ENCODE data around the gene GALNTL6. TPM values are rescaled to one million over a fixed set of nuclear protein-coding genes. Genes with fewer than 3 reads are reported as not detected.

Gene GALNTL6
- polyA plus RNA-seq, 1 donor from 2014 or later, result 14.9 TPM

GRCh38 chr4:172348426-172348825 is 535.2 kb downstream of the GALNTL6 start:
- Histone ChIP-seq H3K9ac (ENCODE audit: low read length) (no peak overlapping the region), H3K9me2 (ENCODE audit: insufficient read depth, low read length) (no peaks in the 10 kb centered on the region), H3K27ac (ENCODE audit: low read length) (no peak overlapping the region), H4K20me1 (ENCODE audit: insufficient read depth) (no peaks in the 10 kb centered on the region), H2AFZ (ENCODE audit: low read depth, low read length) (no peak overlapping the region), H3F3A (ENCODE audit: insufficient read depth, low read length, poor library complexity, severe bottlenecking) (no peaks in the 10 kb centered on the region), H3K27me3 (ENCODE audit: insufficient read depth, low read depth, low read length) (peaks cover 3% of the 10 kb centered on the region), H3K9me3 (ENCODE audit: low read length) (no peaks in the 10 kb centered on the region), H3K36me3 (ENCODE audit: insufficient read depth, low read length) (no peaks in the 10 kb centered on the region), H3K4me2 (ENCODE audit: low read length) (no peak overlapping the region), H3K79me2 (replicated peaks; ENCODE audit: insufficient read depth, low read length) (no peaks in the 10 kb centered on the region), H3K4me3 (ENCODE audit: low read length) (no peak overlapping the region)
- TF ChIP-seq EP300 (conservative IDR thresholded peaks at IDR 0.05; ENCODE audit: poor library complexity, severe bottlenecking), result no peak

DNA sequence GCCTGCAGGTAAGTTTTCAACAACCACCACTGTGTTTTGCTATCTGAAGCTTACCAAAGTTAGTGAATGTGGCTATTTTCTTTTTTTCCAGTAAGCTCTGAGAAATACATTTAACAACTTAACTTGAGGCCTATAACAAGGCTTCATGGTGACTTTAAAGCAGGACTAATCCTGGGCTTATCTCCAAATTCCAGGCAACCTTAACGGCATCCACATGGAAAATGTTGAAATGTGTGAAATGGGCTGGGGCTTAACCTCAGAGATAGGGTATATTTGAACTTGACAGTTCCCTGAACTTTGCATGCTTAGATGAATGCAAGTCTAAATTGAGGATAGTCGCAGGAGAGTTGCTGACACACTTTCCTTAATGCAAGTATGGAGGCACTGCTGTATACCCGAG is 539.2 kb downstream of the GALNTL6 start:
- Histone ChIP-seq H2AFZ (ENCODE audit: low read depth, low read length) (no peak overlapping the region), H3K4me2 (ENCODE audit: low read length) (no peak overlapping the region)

More for the DNA sequence above, 539.2 kb downstream of the GALNTL6 start:
- H3K79me2 ChIP-seq (replicated peaks; ENCODE audit: insufficient read depth, low read length), result no peaks in the 10 kb centered on the region
- TF ChIP-seq TAF1 (IDR thresholded peaks at IDR 0.05; ENCODE audit: low read depth) (no peak), EZH2 (IDR thresholded peaks at IDR 0.05; ENCODE audit: borderline replicate concordance, insufficient read depth, low read length, poor library complexity, severe bottlenecking) (no peak), MXI1 (conservative IDR thresholded peaks at IDR 0.05; ENCODE audit: poor library complexity, severe bottlenecking) (no peak), POLR2AphosphoS5 (IDR thresholded peaks at IDR 0.05) (no peak), RAD21 (conservative IDR thresholded peaks at IDR 0.05) (no peak), EP300 (conservative IDR thresholded peaks at IDR 0.05; ENCODE audit: poor library complexity, severe bottlenecking) (no peak), REST (IDR thresholded peaks at IDR 0.05; ENCODE audit: borderline replicate concordance) (no peak), SMC3 (conservative IDR thresholded peaks at IDR 0.05; ENCODE audit: poor library complexity) (no peak)
- TF ChIP-seq, protein P1, sequence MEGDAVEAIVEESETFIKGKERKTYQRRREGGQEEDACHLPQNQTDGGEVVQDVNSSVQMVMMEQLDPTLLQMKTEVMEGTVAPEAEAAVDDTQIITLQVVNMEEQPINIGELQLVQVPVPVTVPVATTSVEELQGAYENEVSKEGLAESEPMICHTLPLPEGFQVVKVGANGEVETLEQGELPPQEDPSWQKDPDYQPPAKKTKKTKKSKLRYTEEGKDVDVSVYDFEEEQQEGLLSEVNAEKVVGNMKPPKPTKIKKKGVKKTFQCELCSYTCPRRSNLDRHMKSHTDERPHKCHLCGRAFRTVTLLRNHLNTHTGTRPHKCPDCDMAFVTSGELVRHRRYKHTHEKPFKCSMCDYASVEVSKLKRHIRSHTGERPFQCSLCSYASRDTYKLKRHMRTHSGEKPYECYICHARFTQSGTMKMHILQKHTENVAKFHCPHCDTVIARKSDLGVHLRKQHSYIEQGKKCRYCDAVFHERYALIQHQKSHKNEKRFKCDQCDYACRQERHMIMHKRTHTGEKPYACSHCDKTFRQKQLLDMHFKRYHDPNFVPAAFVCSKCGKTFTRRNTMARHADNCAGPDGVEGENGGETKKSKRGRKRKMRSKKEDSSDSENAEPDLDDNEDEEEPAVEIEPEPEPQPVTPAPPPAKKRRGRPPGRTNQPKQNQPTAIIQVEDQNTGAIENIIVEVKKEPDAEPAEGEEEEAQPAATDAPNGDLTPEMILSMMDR (IDR thresholded peaks at IDR 0.05; ENCODE audit: poor library complexity, severe bottlenecking), result no peak
- no peak overlapping the region for H3K9ac ChIP-seq (ENCODE audit: low read length)
- no peaks in the 10 kb centered on the region for H4K20me1 ChIP-seq (ENCODE audit: insufficient read depth)
- H3F3A ChIP-seq (ENCODE audit: insufficient read depth, low read length, poor library complexity, severe bottlenecking), result no peaks in the 10 kb centered on the region
- H3K9me2 ChIP-seq (ENCODE audit: insufficient read depth, low read length), result no peaks in the 10 kb centered on the region
- H3K4me3 ChIP-seq (ENCODE audit: low read length), result no peak overlapping the region
- no peaks in the 10 kb centered on the region for H3K9me3 ChIP-seq (ENCODE audit: low read length)
- peaks cover 3% of the 10 kb centered on the region for H3K27me3 ChIP-seq (ENCODE audit: insufficient read depth, low read depth, low read length)
- H3K27ac ChIP-seq (ENCODE audit: low read length), result no peak overlapping the region
- no peaks in the 10 kb centered on the region for H3K36me3 ChIP-seq (ENCODE audit: insufficient read depth, low read length)
